MM.1S (cell line): ENCODE measurements around the gene NUDT15.

Experiments
- CTCF ChIP-seq: fragments of 300-600 bp; sonication (generic); IDR thresholded peaks from 2 replicates; pipeline ENCODE4 v1.5.1; 2016; ENCODE audit warnings: antibody characterized with exemption, low read length, mixed read lengths
- EZH2 ChIP-seq: fragments of 300-600 bp; sonication (generic); optimal IDR thresholded peaks from 2 replicates; pipeline ENCODE3; 2017; ENCODE audit warnings: low read depth, mild to moderate bottlenecking, antibody characterized with exemption, low read length, mixed read lengths
- EZH2phosphoT487 ChIP-seq: fragments of 300-600 bp; sonication (generic); IDR thresholded peaks from 2 replicates; pipeline ENCODE4 v1.6.1; 2018; ENCODE audit warnings: antibody characterized with exemption, low read length

GRCh38 chr13:48038761-48039160 is 1.2 kb downstream of the NUDT15 start:
- TF ChIP-seq CTCF, result no peak
- no peak for TF ChIP-seq EZH2
- TF ChIP-seq EZH2phosphoT487, result no peak
